Prostate gland (tissue), 2 donors: ENCODE data around the gene CENPI. TPM values are rescaled to one million over a fixed set of nuclear protein-coding genes. Genes with fewer than 3 reads are reported as not detected.
"Not testable (repeated sequence)": the region's sequence is repeated elsewhere in the genome, so short reads cannot be mapped to it uniquely, and the experiment has no call there.

ENCODE experiments used
- DNase-seq: peaks from one replicate; pipeline ENCODE4 v3.0.0-alpha.2; 2019; ENCODE audit warnings: low spot score
- H3K27ac ChIP-seq, 2 donors: fragments of 200-600 bp; sonication (generic); 2 replicates each; pipeline ENCODE4 v1.5.1; 2017 to 2019
- H3K27me3 ChIP-seq: fragments of 200-600 bp; sonication (generic); replicated peaks from 2 replicates; pipeline ENCODE4 v1.5.1; 2019; ENCODE audit not compliant: insufficient read depth
- H3K36me3 ChIP-seq, 2 donors: fragments of 200-600 bp; sonication (generic); 1 replicate in 1 of 2; 2 replicates in 1 of 2; pipeline versions ENCODE4 v1.5.1 to v1.8.1; 2017 to 2019
- H3K4me1 ChIP-seq: fragments of 200-600 bp; sonication (generic); replicated peaks from 2 replicates; pipeline ENCODE4 v1.5.1; 2019
- H3K4me3 ChIP-seq, 2 donors: fragments of 200-600 bp; sonication (generic); 2 replicates each; pipeline ENCODE4 v1.5.1; 2017 to 2019
- H3K9me3 ChIP-seq: fragments of 200-600 bp; sonication (generic); 2 replicates; pipeline ENCODE4 v1.5.1; 2017
- POLR2A ChIP-seq: fragments of 450-650 bp; IDR thresholded peaks from one replicate; pipeline ENCODE4 v1.6.1; 2016; ENCODE audit warnings: antibody characterized with exemption, mild to moderate bottlenecking
- POLR2AphosphoS5 ChIP-seq: sonication (generic); formaldehyde crosslinking; IDR thresholded peaks from one replicate; pipeline ENCODE4 v1.6.1; 2017; ENCODE audit warnings: antibody characterized with exemption
- WGBS: methylation state at CpG from one replicate; pipeline ENCODE4 v1.1.5; 2018; 5-methylcytosine and 5-hydroxymethylcytosine counted together
- intact Hi-C: fragments of 100-400 bp; cut with DNase I; formaldehyde crosslinking; loops from one replicate; pipeline ENCODE4 v1.14.2; 2022
- total RNA-seq, 2 donors: library from RNA; depleted of rRNA; stranded (reverse); fragments of >200 nt; gene quantifications; one replicate each; pipeline ENCODE4 v1.1.0, GENCODE V29; 2016
- TF ChIP-seq, protein P1 (sequence below), 4 experiments: fragments of 200-600 bp in 2 of 4; fragments of 450-650 bp in 2 of 4; sonication (generic) in 2 of 4; IDR thresholded peaks; 1 replicate in 3 of 4; 2 replicates in 1 of 4; pipeline ENCODE4 v1.5.1; 2016 to 2019; ENCODE audit warnings: antibody characterized with exemption in 4 of 4, mild to moderate bottlenecking in 2 of 4, moderate library complexity in 2 of 4

The CENPI gene, protein sequence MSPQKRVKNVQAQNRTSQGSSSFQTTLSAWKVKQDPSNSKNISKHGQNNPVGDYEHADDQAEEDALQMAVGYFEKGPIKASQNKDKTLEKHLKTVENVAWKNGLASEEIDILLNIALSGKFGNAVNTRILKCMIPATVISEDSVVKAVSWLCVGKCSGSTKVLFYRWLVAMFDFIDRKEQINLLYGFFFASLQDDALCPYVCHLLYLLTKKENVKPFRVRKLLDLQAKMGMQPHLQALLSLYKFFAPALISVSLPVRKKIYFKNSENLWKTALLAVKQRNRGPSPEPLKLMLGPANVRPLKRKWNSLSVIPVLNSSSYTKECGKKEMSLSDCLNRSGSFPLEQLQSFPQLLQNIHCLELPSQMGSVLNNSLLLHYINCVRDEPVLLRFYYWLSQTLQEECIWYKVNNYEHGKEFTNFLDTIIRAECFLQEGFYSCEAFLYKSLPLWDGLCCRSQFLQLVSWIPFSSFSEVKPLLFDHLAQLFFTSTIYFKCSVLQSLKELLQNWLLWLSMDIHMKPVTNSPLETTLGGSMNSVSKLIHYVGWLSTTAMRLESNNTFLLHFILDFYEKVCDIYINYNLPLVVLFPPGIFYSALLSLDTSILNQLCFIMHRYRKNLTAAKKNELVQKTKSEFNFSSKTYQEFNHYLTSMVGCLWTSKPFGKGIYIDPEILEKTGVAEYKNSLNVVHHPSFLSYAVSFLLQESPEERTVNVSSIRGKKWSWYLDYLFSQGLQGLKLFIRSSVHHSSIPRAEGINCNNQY
- total RNA-seq: 1 to 10 TPM; 1.0 to 1.9 TPM

DNA sequence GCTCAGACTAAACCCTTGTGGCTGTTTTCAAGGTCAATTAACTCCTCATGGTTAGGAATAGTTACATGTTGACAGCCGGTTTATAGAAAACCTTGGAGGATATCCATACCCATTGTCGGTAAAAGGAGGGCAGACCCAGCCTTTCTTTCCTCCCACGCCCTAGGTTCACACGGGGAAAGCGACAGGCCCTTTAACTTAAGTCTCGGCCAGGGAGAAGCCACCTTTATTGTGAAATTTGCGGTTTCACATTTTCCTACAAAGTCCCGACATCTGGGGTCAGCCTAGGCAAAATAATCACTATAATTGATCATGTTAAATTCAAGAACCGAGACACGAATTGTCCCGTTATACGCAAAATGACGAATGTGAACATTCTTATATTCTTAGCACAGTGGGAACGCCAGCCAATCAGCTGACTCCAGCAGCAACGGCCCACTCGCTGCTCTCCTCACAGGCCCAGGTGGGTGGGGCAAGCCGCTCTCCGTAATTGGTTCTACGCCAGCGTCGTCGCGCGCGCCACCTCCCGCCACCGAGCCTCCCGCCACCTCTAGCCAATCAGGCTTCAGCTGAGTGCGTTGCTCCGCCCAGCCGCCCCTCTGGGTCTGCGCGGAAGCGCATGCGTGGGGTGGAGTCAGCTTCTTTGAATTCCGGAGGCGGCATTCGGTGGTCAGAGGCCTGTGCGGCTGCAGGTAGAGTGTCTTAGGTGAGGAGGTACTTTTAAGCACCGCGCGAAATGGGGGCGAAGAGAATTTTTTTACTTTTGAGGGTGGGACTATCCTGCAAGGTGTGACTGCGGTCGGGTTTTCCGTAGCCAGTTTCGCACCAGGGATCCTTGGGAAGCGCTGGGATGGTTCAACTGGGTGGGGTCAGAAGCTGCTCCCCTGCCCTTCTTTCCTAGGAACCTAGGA is at the start of gene CENPI:
TSS of gene CENPI (plus strand) at position 659 of the 908 bp plus-strand sequence. CDS start 2,867 bp downstream, outside the sequence.
- TF ChIP-seq POLR2AphosphoS5 (peak; percentile 89), POLR2A (no peak)
- TF ChIP-seq, protein P1, sequence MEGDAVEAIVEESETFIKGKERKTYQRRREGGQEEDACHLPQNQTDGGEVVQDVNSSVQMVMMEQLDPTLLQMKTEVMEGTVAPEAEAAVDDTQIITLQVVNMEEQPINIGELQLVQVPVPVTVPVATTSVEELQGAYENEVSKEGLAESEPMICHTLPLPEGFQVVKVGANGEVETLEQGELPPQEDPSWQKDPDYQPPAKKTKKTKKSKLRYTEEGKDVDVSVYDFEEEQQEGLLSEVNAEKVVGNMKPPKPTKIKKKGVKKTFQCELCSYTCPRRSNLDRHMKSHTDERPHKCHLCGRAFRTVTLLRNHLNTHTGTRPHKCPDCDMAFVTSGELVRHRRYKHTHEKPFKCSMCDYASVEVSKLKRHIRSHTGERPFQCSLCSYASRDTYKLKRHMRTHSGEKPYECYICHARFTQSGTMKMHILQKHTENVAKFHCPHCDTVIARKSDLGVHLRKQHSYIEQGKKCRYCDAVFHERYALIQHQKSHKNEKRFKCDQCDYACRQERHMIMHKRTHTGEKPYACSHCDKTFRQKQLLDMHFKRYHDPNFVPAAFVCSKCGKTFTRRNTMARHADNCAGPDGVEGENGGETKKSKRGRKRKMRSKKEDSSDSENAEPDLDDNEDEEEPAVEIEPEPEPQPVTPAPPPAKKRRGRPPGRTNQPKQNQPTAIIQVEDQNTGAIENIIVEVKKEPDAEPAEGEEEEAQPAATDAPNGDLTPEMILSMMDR (IDR thresholded peaks at IDR 0.05): peak in 1 of 4 experiments; percentile 20
- intact Hi-C loops: no loop called here
- peak; percentile 89 for DNase-seq
- Histone ChIP-seq H3K4me3 (peak within 1 kb of the TSS; percentile 19 to 24), H3K27me3 (no peaks in the 10 kb centered on the region), H3K27ac (peak within 1 kb of the TSS; percentile 53 to 67), H3K4me1 (no peaks in the 10 kb centered on the region), H3K36me3 (no peaks in the 10 kb centered on the region), H3K9me3 (no peaks in the 10 kb centered on the region)
- 1% methylated on average over 36 of the region's 48 CpGs for WGBS

DNA sequence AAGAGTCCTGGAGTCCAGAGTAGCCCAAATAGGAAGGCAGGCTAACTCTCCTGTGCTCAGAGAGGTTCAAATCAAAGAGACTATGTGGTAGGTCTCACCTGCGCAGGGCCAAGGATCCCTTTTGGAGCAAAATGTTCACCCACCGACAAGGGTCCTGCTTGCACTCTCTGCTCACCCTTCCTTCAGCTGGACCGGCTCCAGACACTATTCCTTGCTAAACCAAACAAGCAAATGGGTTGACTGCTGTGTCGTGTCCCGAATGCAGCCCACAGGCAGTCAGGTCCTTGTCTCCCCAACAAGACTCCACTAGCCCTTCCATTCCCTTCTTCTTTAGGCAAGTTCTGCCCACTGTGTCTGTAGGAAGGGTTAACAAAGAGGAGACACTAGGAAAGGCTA is 46.9 kb upstream of the CENPI start:
- TF ChIP-seq POLR2A (no peak), POLR2AphosphoS5 (no peak)
- TF ChIP-seq, protein P1 (IDR thresholded peaks at IDR 0.05): no peak
- Histone ChIP-seq H3K36me3 (no peaks in the 10 kb centered on the region), H3K27me3 (no peaks in the 10 kb centered on the region), H3K4me3 (peak overlapping the region; percentile 44 to 50), H3K9me3 (no peaks in the 10 kb centered on the region), H3K27ac (peak overlapping the region; percentile 76 to 82), H3K4me1 (no peaks in the 10 kb centered on the region)
- peak; percentile 3 for DNase-seq
- intact Hi-C loops: no loop called here
- 0% methylated on average over 5 of the region's 5 CpGs for WGBS

DNA sequence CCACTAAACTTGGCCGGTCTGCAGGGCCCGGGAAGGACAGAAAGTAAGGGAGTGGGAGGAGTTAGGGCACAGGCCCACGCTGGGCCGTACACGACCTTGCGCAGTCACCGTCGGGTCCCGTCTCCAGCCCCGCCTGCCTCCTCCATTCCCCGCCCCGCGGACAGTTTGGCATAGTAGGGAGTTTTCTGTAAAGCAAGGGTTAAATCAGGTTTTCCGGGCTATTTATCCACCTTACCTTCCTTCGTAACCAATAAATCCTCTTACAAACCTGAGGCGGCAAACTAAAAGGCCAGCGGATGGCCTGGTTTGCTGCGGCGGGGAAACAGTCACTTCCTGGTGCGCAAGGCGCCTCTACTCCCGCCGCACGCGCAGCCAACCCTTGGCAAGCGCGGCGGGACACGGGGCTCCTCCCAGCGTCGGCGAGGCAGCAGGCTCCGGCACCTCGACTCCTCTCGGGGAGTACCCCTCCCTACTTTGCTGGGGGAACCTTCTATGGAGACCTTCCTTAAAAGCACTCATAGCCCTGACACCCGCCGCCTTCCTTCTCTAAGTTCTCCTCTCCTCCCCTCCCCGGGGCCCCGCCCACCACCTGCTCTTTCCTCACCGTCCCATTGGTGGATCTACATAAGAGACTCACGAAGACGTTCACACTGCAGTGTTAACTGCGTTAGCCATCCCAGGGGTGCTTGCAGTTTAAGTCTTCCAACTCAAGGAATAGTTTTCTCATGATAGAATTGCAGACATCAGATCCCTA is 46.3 kb upstream of the CENPI start, which contains the start of gene TRMT2B:
TSS of gene TRMT2B (minus strand) at position 563 of the 754 bp plus-strand sequence. CDS start 9,822 bp downstream, outside the sequence.
- TF ChIP-seq, protein P1 (IDR thresholded peaks at IDR 0.05): no peak
- TF ChIP-seq POLR2A: peak; percentile 36
- peak; percentile 33 for TF ChIP-seq POLR2AphosphoS5
- intact Hi-C loops: no loop called here
- H3K4me3 ChIP-seq: peak within 1 kb of the TSS; percentile 44 to 50
- no peaks in the 10 kb centered on the region for H3K9me3 ChIP-seq
- H3K36me3 ChIP-seq: no peaks in the 10 kb centered on the region
- H3K27ac ChIP-seq: peak within 1 kb of the TSS; percentile 76 to 82
- 1% methylated on average over 33 of the region's 43 CpGs for WGBS
- no peaks in the 10 kb centered on the region for H3K4me1 ChIP-seq
- peak; percentile 78 for DNase-seq
- H3K27me3 ChIP-seq: no peaks in the 10 kb centered on the region

DNA sequence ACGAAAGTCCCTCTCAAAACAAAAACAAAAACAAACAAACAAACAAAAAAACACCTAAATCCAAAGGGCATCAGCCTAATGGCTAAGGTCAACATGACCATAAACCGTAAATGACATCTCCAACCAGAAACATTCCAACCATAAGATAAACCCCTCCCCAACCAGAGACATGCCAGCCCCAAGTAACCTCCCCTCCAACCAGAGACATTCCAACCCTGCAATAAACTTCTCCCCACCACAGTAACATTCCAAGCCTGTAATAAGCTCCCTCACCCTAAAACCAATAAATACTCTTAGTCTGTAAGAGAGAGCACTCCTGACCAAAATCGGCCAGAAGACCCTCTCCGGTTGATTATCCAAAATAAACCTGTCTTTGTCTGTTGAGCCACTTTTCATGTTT is 41.5 kb upstream of the CENPI start:
- intact Hi-C loops: not testable (repeated sequence)

More for the DNA sequence above, 41.5 kb upstream of the CENPI start:
- H3K4me1 ChIP-seq, H3K27ac ChIP-seq, H3K36me3 ChIP-seq, DNase-seq, H3K4me3 ChIP-seq, H3K27me3 ChIP-seq, H3K9me3 ChIP-seq: not testable (repeated sequence)
- WGBS: 81% methylated on average over 4 of the region's 4 CpGs
